H9 (cell line): ENCODE data around the gene COL23A1. TPM values are rescaled to one million over a fixed set of nuclear protein-coding genes. Genes with fewer than 3 reads are reported as not detected.

ENCODE experiments used
- DNase-seq: peaks from one replicate; pipeline ENCODE4 v3.0.0-alpha.2; 2017
- H2AFZ ChIP-seq: one replicate; pipeline ENCODE4 v1.6.1; 2013; ENCODE audit warnings: mild to moderate bottlenecking, low read length, control low read depth, moderate library complexity
- H2AK5ac ChIP-seq: 2 replicates; pipeline ENCODE4 v1.6.1; 2013; ENCODE audit warnings: low read length, control low read depth, mixed read lengths; ENCODE audit not compliant: insufficient read length
- H2BK120ac ChIP-seq: one replicate; pipeline ENCODE4 v1.6.1; 2013; ENCODE audit warnings: low read depth, mild to moderate bottlenecking, low read length, control low read depth, inconsistent platforms; ENCODE audit not compliant: poor library complexity, severe bottlenecking
- H2BK12ac ChIP-seq: 2 replicates; pipeline ENCODE4 v1.6.1; 2013; ENCODE audit warnings: low read length, control low read depth, mixed read lengths, low read depth; ENCODE audit not compliant: insufficient read length
- H2BK15ac ChIP-seq: 2 replicates; pipeline ENCODE4 v1.6.1; 2013; ENCODE audit warnings: low read depth, low read length, control low read depth
- H2BK20ac ChIP-seq: one replicate; pipeline ENCODE4 v1.6.1; 2013; ENCODE audit warnings: low read depth, mild to moderate bottlenecking, low read length, control low read depth, inconsistent platforms; ENCODE audit not compliant: poor library complexity, severe bottlenecking
- H2BK5ac ChIP-seq: 2 replicates; pipeline ENCODE4 v1.6.1; 2013; ENCODE audit warnings: low read length, control low read depth, mixed read lengths; ENCODE audit not compliant: insufficient read length
- H3K14ac ChIP-seq: 2 replicates; pipeline ENCODE4 v1.6.1; 2013; ENCODE audit warnings: low read length, control low read depth; ENCODE audit not compliant: insufficient read depth
- H3K18ac ChIP-seq: 2 replicates; pipeline ENCODE4 v1.6.1; 2013; ENCODE audit warnings: low read depth, mild to moderate bottlenecking, mixed read lengths, low read length, control low read depth; ENCODE audit not compliant: insufficient read length
- H3K23ac ChIP-seq: 2 replicates; pipeline ENCODE4 v1.6.1; 2013; ENCODE audit warnings: low read length, control low read depth, mixed read lengths, low read depth; ENCODE audit not compliant: insufficient read length
- H3K23me2 ChIP-seq: 2 replicates; pipeline ENCODE4 v1.6.1; 2013; ENCODE audit warnings: low read depth, mild to moderate bottlenecking, mixed read lengths, low read length, control low read depth; ENCODE audit not compliant: insufficient read length, poor library complexity, severe bottlenecking
- H3K27ac ChIP-seq: 2 replicates; pipeline ENCODE4 v1.5.1; 2013; ENCODE audit warnings: low read length, control low read depth, mixed read lengths, low read depth; ENCODE audit not compliant: insufficient read length
- H3K27me3 ChIP-seq: 2 replicates; pipeline ENCODE4 v1.6.1; 2013; ENCODE audit warnings: low read length, control low read depth, inconsistent platforms; ENCODE audit not compliant: insufficient read depth
- H3K4ac ChIP-seq: 2 replicates; pipeline ENCODE4 v1.6.1; 2013; ENCODE audit warnings: low read depth, mild to moderate bottlenecking, control low read depth, inconsistent platforms, low read length, moderate library complexity
- H3K4me1 ChIP-seq: 2 replicates; pipeline ENCODE4 v1.6.1; 2013; ENCODE audit warnings: low read length, control low read depth, inconsistent platforms; ENCODE audit not compliant: insufficient read depth
- H3K4me2 ChIP-seq: 2 replicates; pipeline ENCODE4 v1.6.1; 2013; ENCODE audit warnings: low read length, control low read depth, mixed read lengths; ENCODE audit not compliant: insufficient read length, insufficient read depth
- H3K56ac ChIP-seq: 2 replicates; pipeline ENCODE4 v1.6.1; 2013; ENCODE audit warnings: low read depth, mild to moderate bottlenecking, mixed read lengths, low read length, control low read depth; ENCODE audit not compliant: insufficient read length
- H3K79me1 ChIP-seq: 2 replicates; pipeline ENCODE4 v1.6.1; 2013; ENCODE audit warnings: low read depth, mild to moderate bottlenecking, moderate library complexity, low read length, control low read depth, inconsistent platforms; ENCODE audit not compliant: insufficient read depth, poor library complexity, severe bottlenecking
- H3K79me2 ChIP-seq: 2 replicates; pipeline ENCODE4 v1.6.1; 2013; ENCODE audit warnings: low read length, control low read depth, inconsistent platforms; ENCODE audit not compliant: insufficient read depth
- H3K9ac ChIP-seq: 2 replicates; pipeline ENCODE4 v1.6.1; 2013; ENCODE audit warnings: low read length, control low read depth, mixed read lengths; ENCODE audit not compliant: insufficient read length; ENCODE audit errors: extremely low read depth
- H3K9me3 ChIP-seq: one replicate; pipeline ENCODE4 v1.6.1; 2013; ENCODE audit warnings: low read depth, low read length, inconsistent platforms; ENCODE audit not compliant: control insufficient read depth
- H3T11ph ChIP-seq: one replicate; pipeline ENCODE4 v1.6.1; 2013; ENCODE audit warnings: mild to moderate bottlenecking, low read length, control low read depth, inconsistent platforms
- H4K20me1 ChIP-seq: one replicate; pipeline ENCODE4 v1.6.1; 2013; ENCODE audit not compliant: control insufficient read depth, insufficient read length, insufficient read depth
- H4K5ac ChIP-seq: 2 replicates; pipeline ENCODE4 v1.6.1; 2013; ENCODE audit warnings: low read depth, mild to moderate bottlenecking, mixed read lengths, low read length, control low read depth; ENCODE audit not compliant: insufficient read length
- H4K8ac ChIP-seq: replicated peaks from 2 replicates; pipeline ENCODE4 v1.6.1; 2013; ENCODE audit warnings: low read length, control low read depth, mixed read lengths, low read depth; ENCODE audit not compliant: insufficient read length
- H4K91ac ChIP-seq: 2 replicates; pipeline ENCODE4 v1.6.1; 2013; ENCODE audit warnings: low read depth, mild to moderate bottlenecking, moderate library complexity, mixed read lengths, low read length, control low read depth; ENCODE audit not compliant: insufficient read length
- H3K27ac Mint-ChIP-seq, 3 experiments: 2 replicates in 2 of 3; 3 replicates in 1 of 3; pipeline ENCODE4 v1.8.0; 2020 to 2021; ENCODE audit warnings: mixed read lengths in 3 of 3, mild to moderate bottlenecking in 1 of 3, moderate library complexity in 1 of 3
- H3K27me3 Mint-ChIP-seq: 2 replicates; pipeline ENCODE4 v1.8.0; 2021; ENCODE audit warnings: low read depth, mild to moderate bottlenecking, moderate library complexity, mixed read lengths
- H3K36me3 Mint-ChIP-seq, 3 experiments: 2 replicates in 2 of 3; 3 replicates in 1 of 3; pipeline ENCODE4 v1.8.0; 2020 to 2021; ENCODE audit warnings: low read depth in 3 of 3, mixed read lengths in 3 of 3; ENCODE audit not compliant: insufficient read depth in 1 of 3
- H3K4me1 Mint-ChIP-seq, 2 experiments: 2 replicates each; pipeline ENCODE4 v1.8.0; 2020; ENCODE audit warnings: mixed read lengths in 2 of 2
- H3K4me3 Mint-ChIP-seq, 2 experiments: 2 replicates in 1 of 2; 3 replicates in 1 of 2; pipeline ENCODE4 v1.8.0; 2020 to 2021; ENCODE audit warnings: mild to moderate bottlenecking in 2 of 2, mixed read lengths in 2 of 2, moderate library complexity in 1 of 2
- H3K9me3 Mint-ChIP-seq, 2 experiments: 2 replicates in 1 of 2; 3 replicates in 1 of 2; pipeline ENCODE4 v1.8.0; 2020; ENCODE audit warnings: mild to moderate bottlenecking in 2 of 2, mixed read lengths in 2 of 2, moderate library complexity in 1 of 2
- CTCF ChIP-seq: fragments of 200-600 bp; sonication (generic); conservative IDR thresholded peaks from 3 replicates; pipeline ENCODE4 v1.8.0; 2021; ENCODE audit warnings: antibody characterized with exemption, mild to moderate bottlenecking
- WGBS: extraction: QIAGEN DNeasy Blood & Tissue Kit; methylation state at CpG from one replicate; pipeline ENCODE4 v1.1.7; 2013; ENCODE audit warnings: missing lambda C conversion rate, low lambda C conversion rate, mixed read lengths; ENCODE audit not compliant: insufficient read length; ENCODE audit errors: extremely low coverage; 5-methylcytosine and 5-hydroxymethylcytosine counted together
- total RNA-seq: library from RNA; stranded (reverse); gene quantifications from 2 replicates; pipeline ENCODE4 v1.2.1, GENCODE V29; 2021

Gene COL23A1
- total RNA-seq, 1 experiment from 2014 or later: 2.6 TPM

GRCh38 chr5:178632285-178632684 lies 42.1 kb upstream of the COL23A1 start:
- H3K9me3 Mint-ChIP-seq: peaks cover 0 to 6% of the 10 kb centered on the region in 2 experiments; a peak in 2 of 5 replicates
- Histone ChIP-seq H3K14ac (no peak overlapping the region), H3K23ac (no peak overlapping the region), H4K91ac (no peak overlapping the region), H2BK15ac (no peak overlapping the region), H2BK120ac (no peak overlapping the region), H2AFZ (no peak overlapping the region), H3K4ac (no peak overlapping the region), H2BK12ac (no peak overlapping the region), H4K8ac (no peak overlapping the region), H3K4me2 (no peak overlapping the region), H3K23me2 (no peaks in the 10 kb centered on the region), H2BK20ac (no peak overlapping the region), H4K20me1 (no peaks in the 10 kb centered on the region), H3K79me1 (no peaks in the 10 kb centered on the region), H2BK5ac (no peak overlapping the region), H3K4me1 (0 out of 2 replicates have a peak, but pooled peaks cover 4% of the 10 kb centered on the region), H2AK5ac (no peak overlapping the region), H3K79me2 (no peaks in the 10 kb centered on the region), H3K9me3 (no peaks in the 10 kb centered on the region), H3T11ph (no peak overlapping the region), H3K27me3 (no peaks in the 10 kb centered on the region), H4K5ac (no peak overlapping the region), H3K27ac (no peak overlapping the region), H3K9ac (no peak overlapping the region), H3K56ac (no peak overlapping the region), H3K18ac (no peak overlapping the region)
- H3K27ac Mint-ChIP-seq: no peak overlapping the region
- no peak for DNase-seq
- no CpG with 5 or more reads among the region's 4 CpGs for WGBS
- peaks cover 68% of the 10 kb centered on the region for H3K27me3 Mint-ChIP-seq
- H3K36me3 Mint-ChIP-seq: no peaks in the 10 kb centered on the region; a peak in 1 of 7 replicates
- no peak for TF ChIP-seq CTCF
- H3K4me1 Mint-ChIP-seq: peaks cover 6 to 16% of the 10 kb centered on the region in 2 experiments; a peak in 3 of 4 replicates
- no peak overlapping the region for H3K4me3 Mint-ChIP-seq
